Muscle of leg (tissue), 16 donors: ENCODE data around the gene GSE1. TPM values are rescaled to one million over a fixed set of nuclear protein-coding genes. Genes with fewer than 3 reads are reported as not detected.

Experiments
- DNase-seq: peaks from one replicate; pipeline ENCODE4 v3.0.0; 2013
- H3K27ac ChIP-seq: one replicate; pipeline ENCODE4 v1.5.1; 2013; ENCODE audit warnings: mild to moderate bottlenecking, low read length, control low read depth
- H3K27me3 ChIP-seq: one replicate; pipeline ENCODE4 v1.6.1; 2013; ENCODE audit warnings: low read length; ENCODE audit not compliant: control insufficient read depth, insufficient read depth
- H3K36me3 ChIP-seq: one replicate; pipeline ENCODE4 v1.6.1; 2013; ENCODE audit warnings: low read length; ENCODE audit not compliant: control insufficient read depth, insufficient read depth
- H3K4me1 ChIP-seq: one replicate; pipeline ENCODE4 v1.6.1; 2013; ENCODE audit warnings: low read length; ENCODE audit not compliant: control insufficient read depth, insufficient read depth
- H3K4me3 ChIP-seq: one replicate; pipeline ENCODE4 v1.5.1; 2013; ENCODE audit warnings: low read length, control low read depth
- H3K9me3 ChIP-seq: replicated peaks from 2 replicates; pipeline ENCODE4 v1.6.1; 2013; ENCODE audit warnings: low read depth, low read length; ENCODE audit not compliant: control insufficient read depth
- WGBS: methylation state at CpG from one replicate; pipeline ENCODE4 v1.1.5; 2013; ENCODE audit warnings: missing lambda C conversion rate; ENCODE audit not compliant: insufficient coverage; 5-methylcytosine and 5-hydroxymethylcytosine counted together
- long read RNA-seq, 11 donors: transcript quantifications; one replicate each; lab custom pipeline, GENCODE V29; 2026
- polyA plus RNA-seq, 8 donors: library from polyadenylated mRNA; unstranded; fragments of 120-200 nt; gene quantifications; one replicate each; pipeline versions ENCODE4 v1.2.1 to v1.2.3, GENCODE V29; 2013; ENCODE audit warnings: inconsistent platforms in 1 of 8, low replicate concordance in 1 of 8; ENCODE audit not compliant: insufficient read length in 8 of 8, insufficient read depth in 1 of 8
- total RNA-seq: library from RNA; stranded (reverse); fragments of 120-200 nt; gene quantifications from one replicate; pipeline ENCODE4 v1.2.4, GENCODE V29; 2013

The GSE1 gene
- total RNA-seq (32.4 TPM), polyA plus RNA-seq (10 to 100 TPM; 38.0 to 67.4 (median 53.0) TPM)
- long read RNA-seq, donor 1: 0 reads
- long read RNA-seq, donor 2: 0 reads
- long read RNA-seq, donor 3, full-length matches to known transcripts: 2 of 30 reads
- long read RNA-seq, donor 3, partial matches to known transcripts: 28 of 30 reads
- long read RNA-seq, donor 3, other reads (novel, unspliced or antisense): 0 of 30 reads
- long read RNA-seq, donor 4, full-length matches to known transcripts: 3 of 3 reads
- long read RNA-seq, donor 4, partial matches to known transcripts: 0 of 3 reads
- long read RNA-seq, donor 4, other reads (novel, unspliced or antisense): 0 of 3 reads
- long read RNA-seq, donor 5, full-length matches to known transcripts: 2 of 7 reads
- long read RNA-seq, donor 5, partial matches to known transcripts: 5 of 7 reads
- long read RNA-seq, donor 5, other reads (novel, unspliced or antisense): 0 of 7 reads
- long read RNA-seq, donor 6, partial matches to known transcripts: 0 of 34 reads
- long read RNA-seq, donor 6, other reads (novel, unspliced or antisense): 32 of 34 reads
- long read RNA-seq, donor 7, full-length matches to known transcripts: 2 of 2 reads
- long read RNA-seq, donor 7, partial matches to known transcripts: 0 of 2 reads
- long read RNA-seq, donor 7, other reads (novel, unspliced or antisense): 0 of 2 reads
- long read RNA-seq, donor 8, partial matches to known transcripts: 0 of 1 reads
- long read RNA-seq, donor 8, other reads (novel, unspliced or antisense): 0 of 1 reads
- long read RNA-seq, donor 9, partial matches to known transcripts: 8 of 17 reads
- long read RNA-seq, donor 9, other reads (novel, unspliced or antisense): 9 of 17 reads
- long read RNA-seq, donor 10, full-length matches to known transcripts: 2 of 2 reads
- long read RNA-seq, donor 10, partial matches to known transcripts: 0 of 2 reads
- long read RNA-seq, donor 10, other reads (novel, unspliced or antisense): 0 of 2 reads
- long read RNA-seq, donor 11: 0 reads

DNA sequence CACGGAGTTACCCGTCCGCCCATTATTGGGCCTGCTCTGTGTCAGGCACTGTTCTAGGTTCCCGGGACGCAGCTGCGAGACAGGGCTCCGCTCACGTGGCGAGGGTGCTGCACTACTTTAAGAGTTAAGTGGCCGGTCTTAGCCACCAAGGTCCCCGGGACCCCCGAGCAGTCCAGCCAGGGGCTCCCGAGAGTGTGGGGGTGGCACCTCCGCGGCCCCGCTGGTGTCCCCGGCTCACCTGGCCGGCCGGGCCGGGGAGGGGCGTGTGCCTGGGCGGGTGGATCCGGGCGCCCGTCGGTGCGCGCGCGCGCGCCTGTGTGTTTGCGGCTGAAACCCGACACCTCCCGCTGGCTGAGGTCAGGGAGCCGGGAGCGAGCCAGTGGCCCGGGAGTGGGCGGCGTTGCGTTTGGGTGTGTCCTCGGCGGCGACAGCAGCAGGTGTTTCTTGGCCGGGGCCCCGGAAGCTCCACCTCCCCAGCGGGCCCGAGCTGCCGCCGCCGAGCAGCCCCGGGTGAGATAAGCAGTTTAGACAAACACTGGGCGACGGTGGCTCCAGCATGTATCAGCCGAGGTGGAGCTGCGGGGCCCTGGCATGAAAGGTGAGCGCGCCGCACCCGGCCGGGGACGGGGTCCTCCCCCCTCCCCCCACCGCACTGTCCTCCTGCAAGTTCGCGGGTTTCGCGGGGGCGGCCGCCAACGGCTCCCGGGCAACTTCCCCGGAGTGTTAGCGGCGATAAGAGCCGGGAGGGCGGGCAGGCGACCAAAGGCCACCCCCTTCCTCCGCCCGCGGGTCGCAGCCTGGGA, at the start of gene GSE1:
GSE1 (plus strand) TSS at position 522 of the 803 bp plus-strand sequence; CDS start at position 592, 70 bp downstream.
- Histone ChIP-seq H3K4me1 (peaks cover 66% of the 10 kb centered on the region), H3K4me3 (peak within 1 kb of the TSS; percentile 59), H3K9me3 (no peaks in the 10 kb centered on the region), H3K27ac (peak within 1 kb of the TSS; percentile 87), H3K36me3 (no peaks in the 10 kb centered on the region), H3K27me3 (peaks cover 13% of the 10 kb centered on the region)
- DNase-seq: peak; percentile 91
- under 1% methylated on average over 72 of the region's 81 CpGs for WGBS

DNA sequence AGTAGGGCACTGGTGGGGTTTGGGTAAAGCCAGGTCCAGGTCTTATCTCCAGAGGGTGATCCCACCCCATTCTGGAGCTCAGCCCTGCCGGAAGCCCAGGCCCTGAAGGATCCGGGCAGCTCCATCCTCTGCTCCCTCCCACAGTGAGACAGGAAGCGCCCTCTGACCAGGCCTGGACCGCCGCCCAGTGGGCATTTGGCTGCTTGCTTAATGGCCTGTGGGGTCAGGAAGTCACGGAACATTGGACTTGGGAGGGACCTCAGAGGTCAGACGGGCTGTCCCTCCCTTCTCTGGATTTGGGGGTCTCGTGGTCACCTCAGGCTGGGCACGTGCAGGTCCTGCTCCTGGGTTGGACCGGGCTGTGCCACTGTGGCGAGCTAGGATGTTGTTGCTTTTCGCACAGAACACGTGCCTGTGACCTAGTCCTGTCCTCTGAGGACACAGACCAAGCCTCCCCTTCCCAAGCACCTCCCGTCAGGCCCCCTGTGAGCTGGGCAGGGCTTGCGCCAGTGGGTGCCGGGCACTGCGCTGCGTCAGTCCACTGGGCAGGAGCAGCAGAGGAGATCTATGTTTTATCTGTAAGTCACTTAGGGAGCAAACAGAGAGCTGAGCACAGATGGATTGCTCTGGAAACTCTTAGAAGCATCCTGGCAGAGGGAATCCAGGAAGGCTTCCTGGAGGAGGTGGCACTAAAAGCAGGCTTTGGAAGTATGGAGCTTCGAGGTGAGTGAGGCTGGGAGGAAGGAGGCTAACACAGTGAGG, 49.4 kb upstream of the GSE1 start:
- Histone ChIP-seq H3K4me1 (peaks cover 53% of the 10 kb centered on the region), H3K9me3 (no peaks in the 10 kb centered on the region), H3K27me3 (no peaks in the 10 kb centered on the region), H3K36me3 (no peaks in the 10 kb centered on the region), H3K4me3 (no peak overlapping the region), H3K27ac (peak overlapping the region; percentile 11)
- no peak for DNase-seq
- WGBS: 76% methylated on average over 17 of the region's 19 CpGs

DNA sequence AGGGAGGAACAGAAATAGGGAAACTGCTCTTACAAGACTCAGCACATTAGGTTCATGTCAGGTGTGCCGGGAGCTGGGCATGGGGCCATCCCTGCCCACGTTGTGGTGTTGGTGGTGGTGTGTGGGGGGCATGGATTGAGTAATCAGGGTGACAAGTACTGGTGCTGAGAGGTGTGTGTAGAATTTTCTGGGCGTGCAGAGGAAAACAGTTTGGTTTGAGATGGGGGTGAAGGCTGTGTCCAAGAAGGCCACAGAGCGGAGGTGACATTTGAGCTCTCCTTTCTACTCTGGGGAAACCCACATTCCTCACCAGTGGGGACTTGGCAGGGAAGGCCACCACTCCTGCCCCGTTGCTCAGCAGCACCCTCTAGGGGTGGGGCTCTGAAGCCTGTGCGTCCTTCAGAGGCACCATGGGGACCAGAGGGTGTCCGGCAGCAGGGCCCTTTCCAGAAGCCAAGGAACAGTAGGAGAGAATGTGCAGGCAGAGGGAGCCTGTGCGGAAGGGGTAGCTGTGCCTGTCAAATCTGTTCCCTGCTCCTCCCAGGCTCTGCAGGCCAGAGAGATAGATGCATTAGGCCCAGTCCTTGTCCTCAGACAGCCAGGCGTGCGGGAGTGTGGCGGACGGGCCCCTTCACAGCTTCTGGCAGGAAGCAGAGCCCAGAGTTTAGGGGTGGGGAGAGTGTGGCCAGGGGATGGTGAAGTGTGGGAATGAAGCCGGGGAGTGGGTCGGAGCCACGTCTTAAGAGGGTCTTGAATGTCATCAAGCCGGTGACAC, 48.7 kb upstream of the GSE1 start:
- 68% methylated on average over 10 of the region's 16 CpGs for WGBS
- H3K27me3 ChIP-seq: no peaks in the 10 kb centered on the region
- H3K27ac ChIP-seq: no peak overlapping the region
- peaks cover 52% of the 10 kb centered on the region for H3K4me1 ChIP-seq
- H3K4me3 ChIP-seq: no peak overlapping the region
- no peaks in the 10 kb centered on the region for H3K36me3 ChIP-seq
- no peak for DNase-seq
- peaks cover 7% of the 10 kb centered on the region for H3K9me3 ChIP-seq

DNA sequence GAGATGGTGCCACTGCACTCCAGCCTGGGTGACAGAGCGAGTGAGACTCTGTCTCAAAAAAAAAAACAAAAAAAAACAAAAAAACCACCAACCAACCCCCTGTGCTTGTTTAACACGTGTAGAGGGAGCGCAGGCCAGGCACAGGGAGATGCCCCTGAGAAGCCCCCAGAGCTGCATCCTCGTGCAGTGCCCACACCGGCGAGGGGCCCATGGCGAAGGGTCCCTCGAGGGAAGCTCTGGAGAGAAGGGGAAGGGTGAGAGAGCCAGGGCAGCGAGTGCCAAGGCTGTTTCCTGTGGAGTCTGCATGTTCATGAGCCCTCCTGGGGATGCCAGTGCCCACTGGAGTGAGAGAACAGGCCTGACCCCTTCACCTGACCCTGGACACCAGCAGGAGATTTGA, 47.8 kb upstream of the GSE1 start:
- H3K36me3 ChIP-seq: no peaks in the 10 kb centered on the region
- H3K27ac ChIP-seq: no peak overlapping the region
- no peaks in the 10 kb centered on the region for H3K27me3 ChIP-seq
- H3K4me3 ChIP-seq: no peak overlapping the region
- peaks cover 56% of the 10 kb centered on the region for H3K4me1 ChIP-seq
- peaks cover 9% of the 10 kb centered on the region for H3K9me3 ChIP-seq
- DNase-seq: no peak
- 90% methylated on average over 8 of the region's 9 CpGs for WGBS

DNA sequence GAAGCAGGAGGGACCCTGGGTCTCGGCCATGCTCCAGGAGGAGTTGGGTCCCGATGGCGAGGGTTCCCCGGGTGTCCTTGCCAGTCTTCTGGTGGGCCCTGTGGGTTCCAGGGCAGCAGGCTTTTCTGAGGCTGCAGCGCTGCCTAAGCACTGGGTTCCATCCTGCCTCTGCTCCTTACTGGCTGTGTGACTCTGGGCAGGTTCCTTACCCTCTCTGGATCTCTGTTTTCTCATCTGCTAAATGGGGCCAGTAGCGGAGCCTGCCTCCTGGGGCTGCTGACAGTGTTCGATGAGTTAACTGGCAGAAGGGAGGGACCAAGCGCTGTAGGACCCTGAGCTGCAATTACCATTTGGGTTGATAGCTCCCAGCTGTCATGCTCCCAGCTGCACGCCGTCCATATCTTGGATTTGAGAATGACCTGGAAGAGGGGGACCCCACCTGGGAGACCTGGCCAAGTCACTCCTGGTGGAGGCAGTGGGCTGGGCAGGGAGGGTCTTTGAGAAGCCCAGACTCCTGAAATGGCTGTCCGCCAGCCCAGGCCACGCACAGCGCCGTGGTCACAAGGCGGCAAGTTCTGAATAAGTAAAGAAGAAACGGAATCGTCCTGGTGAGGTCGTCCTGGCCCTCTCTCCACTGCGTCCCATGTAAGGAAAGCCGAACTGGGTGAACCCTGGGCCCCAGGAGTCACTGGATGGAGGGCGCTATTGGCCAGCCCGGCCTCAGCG, 47.2 kb upstream of the GSE1 start:
- H3K27ac ChIP-seq: no peak overlapping the region
- no peaks in the 10 kb centered on the region for H3K27me3 ChIP-seq
- peaks cover 9% of the 10 kb centered on the region for H3K9me3 ChIP-seq
- no peak overlapping the region for H3K4me3 ChIP-seq
- H3K36me3 ChIP-seq: no peaks in the 10 kb centered on the region
- DNase-seq: no peak
- peaks cover 59% of the 10 kb centered on the region for H3K4me1 ChIP-seq
- 68% methylated on average over 19 of the region's 23 CpGs for WGBS

DNA sequence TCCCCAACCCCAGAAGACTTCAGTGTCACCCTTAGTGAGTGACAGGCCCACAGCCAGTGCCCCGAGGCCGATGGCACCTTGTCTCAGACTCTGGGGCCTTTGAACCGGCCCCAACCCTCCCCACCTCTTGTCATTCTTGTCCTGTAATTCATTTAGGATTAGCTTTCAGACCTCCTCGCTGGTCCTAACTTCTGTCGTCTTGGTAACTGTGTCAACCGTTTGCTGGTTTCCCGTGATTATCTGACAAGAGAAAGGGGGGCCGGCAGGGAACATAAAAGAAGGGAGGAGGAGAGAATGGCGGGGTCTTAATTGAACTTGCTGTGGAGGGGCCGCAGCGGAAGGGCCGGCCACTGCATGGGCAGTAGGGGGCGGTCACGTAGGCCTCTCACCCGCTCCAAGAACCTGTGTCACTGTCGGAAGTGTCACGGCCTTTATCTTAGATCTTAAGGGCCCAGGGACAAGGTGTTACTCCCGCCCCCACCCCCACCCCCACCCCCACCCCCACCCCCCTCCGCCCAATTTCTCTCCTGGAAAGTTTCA, 46.5 kb upstream of the GSE1 start:
- Histone ChIP-seq H3K36me3 (no peaks in the 10 kb centered on the region), H3K27ac (no peak overlapping the region), H3K4me3 (no peak overlapping the region), H3K4me1 (peaks cover 59% of the 10 kb centered on the region), H3K9me3 (peaks cover 9% of the 10 kb centered on the region), H3K27me3 (no peaks in the 10 kb centered on the region)
- WGBS: 37% methylated on average over 6 of the region's 19 CpGs
- no peak for DNase-seq

DNA sequence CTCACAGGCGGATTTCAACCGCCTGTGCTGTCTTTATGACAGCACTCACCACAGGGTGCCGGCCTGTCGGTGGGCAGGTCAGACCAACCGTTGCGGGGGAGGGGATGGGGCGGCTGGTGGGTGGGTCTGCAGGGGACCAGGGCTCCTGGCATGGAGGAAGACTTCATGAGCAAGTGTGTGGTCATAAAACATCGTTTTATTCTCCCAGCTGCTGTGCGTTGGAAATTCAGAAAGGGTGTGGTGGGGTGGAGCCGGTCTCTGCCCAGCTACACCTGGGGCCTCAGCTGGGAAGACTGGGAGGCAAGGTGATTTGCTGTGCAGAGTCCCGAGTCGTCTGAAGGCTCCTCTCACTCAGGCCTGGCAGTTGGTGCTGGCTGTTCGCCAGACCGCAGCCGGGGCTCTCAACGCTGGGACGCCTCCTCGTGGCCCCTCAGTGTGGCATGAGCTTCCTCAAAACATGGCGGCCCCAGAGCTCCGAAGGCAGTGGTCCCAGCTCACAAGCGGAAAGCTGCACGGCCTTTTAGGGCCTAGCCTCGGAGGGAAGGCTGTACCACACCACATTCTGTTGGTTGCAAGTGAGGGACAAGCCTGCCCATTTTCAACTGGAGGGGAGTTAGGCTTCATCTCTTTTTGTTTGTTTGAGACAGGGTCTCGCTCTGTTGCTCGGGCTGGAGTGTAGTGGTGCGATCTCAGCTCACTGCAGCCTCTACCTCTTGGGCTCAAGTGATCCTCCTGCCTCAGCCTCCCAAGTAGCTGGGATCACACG, 45.8 kb upstream of the GSE1 start:
- Histone ChIP-seq H3K27me3 (no peaks in the 10 kb centered on the region), H3K4me1 (peaks cover 56% of the 10 kb centered on the region), H3K36me3 (no peaks in the 10 kb centered on the region), H3K4me3 (no peak overlapping the region), H3K9me3 (peaks cover 9% of the 10 kb centered on the region), H3K27ac (no peak overlapping the region)
- no peak for DNase-seq
- WGBS: 68% methylated on average over 15 of the region's 27 CpGs

DNA sequence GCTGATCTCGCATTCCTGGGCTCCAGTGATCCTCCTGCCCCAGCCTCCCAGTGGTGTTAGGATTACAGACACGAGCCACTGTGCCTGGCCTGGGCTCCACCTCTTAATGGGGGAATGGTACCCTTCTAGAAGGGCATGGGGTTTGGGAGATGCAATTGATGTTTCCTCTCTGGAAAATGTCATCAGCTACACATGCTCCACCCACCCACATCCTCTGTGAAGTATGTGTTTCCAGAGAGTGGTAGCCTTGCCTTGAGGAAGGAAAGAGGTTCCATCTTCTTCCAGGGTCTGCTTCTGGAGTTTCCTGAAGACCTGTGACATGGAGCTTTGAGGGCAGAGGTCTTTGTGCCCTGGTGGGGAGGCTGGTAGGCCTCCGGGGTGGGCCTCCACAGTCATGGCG, 45.2 kb upstream of the GSE1 start:
- Histone ChIP-seq H3K4me3 (no peak overlapping the region), H3K27ac (no peak overlapping the region), H3K27me3 (no peaks in the 10 kb centered on the region), H3K9me3 (peaks cover 9% of the 10 kb centered on the region), H3K4me1 (peaks cover 49% of the 10 kb centered on the region), H3K36me3 (no peaks in the 10 kb centered on the region)
- 100% methylated on average over 2 of the region's 4 CpGs for WGBS
- no peak for DNase-seq
